LNCAP (cell line): ENCODE results near the gene HEY2.

Experiments used
- TF ChIP-seq, protein P1 (sequence below): fragments of 450-650 bp; IDR thresholded peaks from 2 replicates; pipeline ENCODE4 v1.5.1; 2017; ENCODE audit warnings: mild to moderate bottlenecking

HEY2 gene

DNA sequence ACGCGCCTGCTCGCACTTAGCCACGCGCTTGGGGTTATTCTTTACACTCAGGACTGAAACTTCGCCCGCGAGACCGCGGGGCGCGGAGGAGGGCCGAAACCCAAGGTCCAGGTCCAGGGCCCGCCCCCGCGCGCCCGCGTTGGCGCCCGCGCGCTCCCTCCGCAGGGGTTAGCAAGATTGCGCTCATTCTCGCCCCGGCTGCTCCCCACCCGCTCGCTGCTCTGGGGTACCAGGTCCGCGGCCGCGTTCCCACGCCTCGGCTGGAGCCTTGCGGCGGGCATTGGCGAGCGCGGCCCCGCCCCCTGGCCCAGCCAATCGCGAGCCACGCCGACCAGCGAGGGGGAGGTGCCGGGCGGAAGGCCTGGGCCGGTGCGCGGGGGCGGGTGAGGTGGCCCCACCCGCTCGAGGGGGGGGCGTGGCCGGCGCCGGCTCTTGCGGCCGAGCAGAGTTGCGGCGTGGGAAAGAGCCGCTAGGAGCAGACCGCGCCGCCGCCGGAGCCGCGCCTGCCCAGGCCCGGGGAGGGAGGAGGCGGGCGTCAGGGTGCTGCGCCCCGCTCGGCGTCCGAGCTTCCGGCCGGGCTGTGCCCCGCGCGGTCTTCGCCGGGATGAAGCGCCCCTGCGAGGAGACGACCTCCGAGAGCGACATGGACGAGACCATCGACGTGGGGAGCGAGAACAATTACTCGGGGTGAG lies at the start of gene HEY2:
Gene HEY2, plus strand, starts transcription at position 460 of the 692 bp plus-strand sequence. Its CDS starts 145 bp downstream, at position 605.
- TF ChIP-seq, protein P1, sequence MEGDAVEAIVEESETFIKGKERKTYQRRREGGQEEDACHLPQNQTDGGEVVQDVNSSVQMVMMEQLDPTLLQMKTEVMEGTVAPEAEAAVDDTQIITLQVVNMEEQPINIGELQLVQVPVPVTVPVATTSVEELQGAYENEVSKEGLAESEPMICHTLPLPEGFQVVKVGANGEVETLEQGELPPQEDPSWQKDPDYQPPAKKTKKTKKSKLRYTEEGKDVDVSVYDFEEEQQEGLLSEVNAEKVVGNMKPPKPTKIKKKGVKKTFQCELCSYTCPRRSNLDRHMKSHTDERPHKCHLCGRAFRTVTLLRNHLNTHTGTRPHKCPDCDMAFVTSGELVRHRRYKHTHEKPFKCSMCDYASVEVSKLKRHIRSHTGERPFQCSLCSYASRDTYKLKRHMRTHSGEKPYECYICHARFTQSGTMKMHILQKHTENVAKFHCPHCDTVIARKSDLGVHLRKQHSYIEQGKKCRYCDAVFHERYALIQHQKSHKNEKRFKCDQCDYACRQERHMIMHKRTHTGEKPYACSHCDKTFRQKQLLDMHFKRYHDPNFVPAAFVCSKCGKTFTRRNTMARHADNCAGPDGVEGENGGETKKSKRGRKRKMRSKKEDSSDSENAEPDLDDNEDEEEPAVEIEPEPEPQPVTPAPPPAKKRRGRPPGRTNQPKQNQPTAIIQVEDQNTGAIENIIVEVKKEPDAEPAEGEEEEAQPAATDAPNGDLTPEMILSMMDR = 0 out of 2 replicates have a peak, but pooled peaks have one; percentile 16

DNA sequence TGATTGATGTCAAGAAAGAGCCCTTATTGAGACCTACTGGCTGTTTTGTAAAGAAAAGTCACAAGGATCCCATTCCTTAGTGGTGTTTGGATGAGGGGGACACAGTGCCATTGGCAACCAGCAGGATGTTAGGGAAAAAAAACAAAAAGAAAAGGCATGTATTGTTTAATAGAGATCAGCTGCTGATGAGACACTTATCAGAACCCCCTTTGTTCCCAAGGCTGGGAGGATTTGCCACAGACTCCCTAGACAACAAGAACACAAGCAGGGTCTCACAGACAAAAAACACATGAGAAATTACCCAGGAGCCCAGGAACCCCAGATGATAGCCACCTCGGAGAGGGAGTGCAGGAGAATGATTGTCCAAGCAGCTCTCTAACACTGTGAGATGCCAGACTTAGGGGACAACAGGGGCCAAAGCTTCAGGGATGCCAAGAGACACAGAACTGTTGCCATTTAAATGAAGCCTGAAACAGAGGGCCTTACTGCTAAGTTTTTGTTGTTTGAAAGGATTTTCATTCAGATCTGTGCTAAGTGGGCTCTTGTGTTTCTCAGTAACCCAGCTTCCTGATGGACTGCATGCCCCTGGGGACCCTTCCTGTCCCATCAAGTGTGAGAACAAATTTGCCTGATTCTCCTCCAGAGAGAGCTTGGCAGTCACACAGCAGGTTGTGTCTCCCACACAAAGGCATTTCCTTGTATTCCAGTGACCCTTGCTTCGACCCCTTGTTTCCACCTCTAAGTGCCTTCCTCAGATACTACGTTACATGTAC lies 48.7 kb upstream of the HEY2 start:
- TF ChIP-seq, protein P1 = no peak

DNA sequence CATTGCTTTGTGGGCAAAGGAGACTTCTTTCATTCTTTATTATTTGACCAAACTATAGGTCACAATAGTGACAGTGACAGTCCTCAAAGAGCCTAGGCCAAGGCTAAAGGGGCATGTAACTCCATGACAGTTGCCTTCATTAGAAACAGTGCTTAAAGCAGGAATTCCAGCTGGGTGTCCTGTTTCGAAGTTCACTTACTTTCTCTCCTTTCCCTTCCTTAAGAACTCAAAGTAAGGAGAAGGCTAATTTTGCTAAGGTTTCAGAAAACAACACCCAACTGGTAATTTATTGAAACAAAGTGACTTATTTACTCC lies 48.1 kb upstream of the HEY2 start:
- TF ChIP-seq, protein P1 = no peak

DNA sequence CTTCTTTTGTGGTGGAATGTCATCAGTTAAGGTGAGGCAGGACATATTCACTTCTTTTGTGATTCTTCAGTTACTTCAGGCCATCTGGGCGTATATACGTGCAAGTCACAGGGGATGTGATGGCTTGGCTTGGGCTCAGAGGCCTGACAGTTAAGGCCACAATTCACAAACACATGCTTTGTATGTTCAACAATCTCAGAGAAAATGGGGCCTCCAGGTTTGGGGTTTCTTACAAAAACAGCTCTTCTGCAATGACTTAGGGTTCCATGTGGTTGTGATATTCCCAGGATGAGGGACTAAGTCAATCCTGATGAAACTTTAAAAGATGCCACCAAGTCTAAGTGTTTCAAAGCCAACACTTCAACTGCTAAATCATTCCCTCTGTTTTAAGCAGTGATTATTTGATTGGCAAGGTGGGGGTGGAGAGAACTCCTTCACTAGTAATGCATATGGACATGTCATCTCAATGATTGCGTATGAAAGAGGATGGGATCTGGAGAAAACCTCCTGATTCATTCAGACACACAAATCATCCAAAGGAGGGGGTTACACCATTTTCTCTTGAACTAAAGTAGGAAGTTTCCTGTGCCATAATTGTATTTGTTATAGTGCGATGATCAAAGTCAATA lies 41.7 kb upstream of the HEY2 start:
- TF ChIP-seq, protein P1 = no peak

DNA sequence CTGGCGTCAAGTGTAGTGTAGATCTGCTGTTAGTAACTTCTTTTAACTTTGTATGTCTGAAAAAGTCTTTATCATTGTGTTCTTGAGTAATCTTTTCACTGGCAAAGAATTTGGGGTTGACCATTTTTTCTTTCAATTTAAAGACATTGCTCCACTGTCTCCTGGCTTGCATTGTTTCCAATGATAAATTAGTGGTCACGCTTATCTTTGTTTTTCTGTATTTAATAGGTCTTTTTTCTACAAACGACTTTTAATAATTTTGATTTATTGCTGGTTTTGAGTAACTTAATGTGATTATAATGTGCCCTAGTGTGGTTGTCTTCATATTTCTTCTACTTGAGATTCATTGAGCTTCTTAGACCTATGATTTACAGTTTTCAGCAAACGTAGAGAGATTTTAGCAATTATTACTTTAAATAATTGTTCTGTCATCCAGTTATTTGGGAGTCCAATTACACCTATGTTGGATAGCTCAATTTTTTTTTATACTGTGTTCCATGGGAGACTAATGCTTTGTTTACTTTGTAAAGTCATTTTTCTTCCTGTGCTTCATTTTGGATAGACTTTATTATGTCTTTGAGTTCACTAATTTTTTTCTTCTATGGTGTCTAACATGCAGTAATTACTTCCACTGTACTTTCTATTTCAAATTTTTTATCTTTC lies 38.3 kb upstream of the HEY2 start:
- TF ChIP-seq, protein P1 = no peak

DNA sequence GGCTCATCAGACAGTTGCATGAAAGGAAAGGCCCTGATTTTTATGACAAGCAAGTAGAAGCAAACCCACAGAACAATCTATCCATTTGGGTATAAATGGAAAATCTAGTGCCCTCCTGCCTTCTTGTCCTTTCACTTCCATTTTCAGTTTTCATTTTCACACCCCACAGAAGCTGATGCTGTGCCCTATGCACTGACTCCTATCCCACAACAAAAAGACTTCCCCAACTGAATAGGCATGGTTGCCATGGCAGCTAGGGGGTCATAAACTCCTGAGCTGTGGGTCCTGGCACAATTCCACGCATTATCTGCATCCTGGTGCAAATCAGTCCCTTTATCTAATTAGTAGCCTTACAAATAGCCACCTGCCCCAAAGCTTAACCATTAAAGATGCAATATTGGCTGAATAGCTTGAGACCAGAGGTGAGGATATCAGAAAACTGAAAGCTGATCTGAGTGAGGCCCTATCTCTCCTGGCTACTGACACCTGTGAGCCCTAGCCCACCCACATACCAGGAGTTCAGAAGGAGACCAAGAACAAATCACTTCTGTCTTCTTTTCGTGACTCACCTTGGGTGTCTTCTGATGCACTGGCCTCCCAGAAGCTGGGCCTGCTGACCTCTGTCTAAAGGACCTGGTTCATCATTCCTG lies 34.9 kb upstream of the HEY2 start:
- TF ChIP-seq, protein P1 = no peak

DNA sequence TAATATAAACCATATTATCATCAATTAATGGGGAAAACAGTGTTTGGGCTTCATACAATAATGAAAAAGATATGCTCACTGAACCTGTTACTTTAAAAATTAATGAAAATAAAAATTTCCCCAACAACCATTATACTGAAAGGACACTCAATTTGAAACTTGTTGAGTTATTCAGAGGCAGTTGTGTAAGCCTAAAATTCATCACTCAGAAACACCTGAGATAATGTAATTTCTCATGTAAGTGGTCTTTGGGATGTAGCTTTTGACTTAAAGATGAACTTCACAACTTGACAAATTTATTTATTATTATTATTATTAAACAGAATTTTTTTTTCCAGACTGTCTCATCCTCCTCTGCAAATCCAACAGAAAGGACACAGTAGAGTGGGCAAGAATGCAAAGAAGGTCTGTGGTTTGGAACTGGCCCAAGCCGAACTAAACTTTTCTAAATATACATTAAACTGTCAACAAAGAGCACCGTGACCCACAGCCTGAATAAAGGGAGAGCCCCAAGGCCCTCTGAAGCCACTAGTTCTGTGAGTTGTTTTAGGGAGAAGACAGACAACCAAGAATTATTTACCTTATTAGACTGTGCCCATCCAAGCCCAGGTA lies 32.2 kb upstream of the HEY2 start:
- TF ChIP-seq, protein P1 = no peak
